ENCODE results near the gene C12orf76.
"Not testable (repeated sequence)": the region's sequence is repeated elsewhere in the genome, so short reads cannot be mapped to it uniquely, and the experiment has no call there.

Gene C12orf76

GRCh38 chr12:110067531-110067930, 19.2 kb upstream of the C12orf76 start:
- Histone ChIP-seq H3K9me3 (ENCODE audit: control insufficient read depth in 5 of 5, low read length in 5 of 5) (no peaks in the 10 kb centered on the region), H3K27ac (ENCODE audit: low read depth, low read length) (no peak overlapping the region), H3K27me3 (ENCODE audit: control insufficient read depth in 5 of 5, insufficient read depth in 4 of 5, low read length in 5 of 5) (no peaks in the 10 kb centered on the region), H3K4me3 (ENCODE audit: low read depth in 1 of 5, low read length in 5 of 5) (no peak overlapping the region), H3K4me1 (ENCODE audit: control insufficient read depth in 5 of 5, insufficient read depth in 5 of 5, low read length in 5 of 5) (peaks cover 0 to 7% (median 0%) of the 10 kb centered on the region in 5 donors), H3K36me3 (ENCODE audit: control insufficient read depth in 5 of 5, insufficient read depth in 5 of 5, low read length in 5 of 5) (no peaks in the 10 kb centered on the region), H3K9ac (ENCODE audit: low read length in 5 of 5) (no peak overlapping the region)

- Histone ChIP-seq H3K9me3 (ENCODE audit: control insufficient read depth in 5 of 5, low read length in 5 of 5) (no peaks in the 10 kb centered on the region), H3K9ac (ENCODE audit: low read length in 5 of 5) (no peak overlapping the region), H3K27ac (ENCODE audit: low read depth, low read length) (no peak overlapping the region), H3K36me3 (ENCODE audit: control insufficient read depth in 5 of 5, insufficient read depth in 5 of 5, low read length in 5 of 5) (no peaks in the 10 kb centered on the region), H3K27me3 (ENCODE audit: control insufficient read depth in 5 of 5, insufficient read depth in 4 of 5, low read length in 5 of 5) (no peaks in the 10 kb centered on the region), H3K4me3 (ENCODE audit: low read depth in 1 of 5, low read length in 5 of 5) (no peak overlapping the region), H3K4me1 (ENCODE audit: control insufficient read depth in 5 of 5, insufficient read depth in 5 of 5, low read length in 5 of 5) (peaks cover 0 to 7% (median 0%) of the 10 kb centered on the region in 5 donors)
These were observed 17.2 kb upstream of the C12orf76 start for GRCh38 chr12:110065540-110065939.

GRCh38 chr12:110062241-110062640, 13.9 kb upstream of the C12orf76 start:
- Histone ChIP-seq H3K4me1 (ENCODE audit: control insufficient read depth in 5 of 5, insufficient read depth in 5 of 5, low read length in 5 of 5) (peaks cover 0 to 7% (median 0%) of the 10 kb centered on the region in 5 donors), H3K4me3 (ENCODE audit: low read depth in 1 of 5, low read length in 5 of 5) (no peak overlapping the region), H3K36me3 (ENCODE audit: control insufficient read depth in 5 of 5, insufficient read depth in 5 of 5, low read length in 5 of 5) (no peaks in the 10 kb centered on the region), H3K27ac (ENCODE audit: low read depth, low read length) (no peak overlapping the region), H3K27me3 (ENCODE audit: control insufficient read depth in 5 of 5, insufficient read depth in 4 of 5, low read length in 5 of 5) (no peaks in the 10 kb centered on the region), H3K9ac (ENCODE audit: low read length in 5 of 5) (no peak overlapping the region), H3K9me3 (ENCODE audit: control insufficient read depth in 5 of 5, low read length in 5 of 5) (no peaks in the 10 kb centered on the region)

- Histone ChIP-seq H3K9me3 (ENCODE audit: control insufficient read depth in 5 of 5, low read length in 5 of 5) (no peaks in the 10 kb centered on the region), H3K4me1 (ENCODE audit: control insufficient read depth in 5 of 5, insufficient read depth in 5 of 5, low read length in 5 of 5) (no peaks in the 10 kb centered on the region), H3K36me3 (ENCODE audit: control insufficient read depth in 5 of 5, insufficient read depth in 5 of 5, low read length in 5 of 5) (no peaks in the 10 kb centered on the region), H3K4me3 (ENCODE audit: low read depth in 1 of 5, low read length in 5 of 5) (no peak overlapping the region), H3K9ac (ENCODE audit: low read length in 5 of 5) (no peak overlapping the region), H3K27me3 (ENCODE audit: control insufficient read depth in 5 of 5, insufficient read depth in 4 of 5, low read length in 5 of 5) (no peaks in the 10 kb centered on the region), H3K27ac (ENCODE audit: low read depth, low read length) (no peak overlapping the region)
These were observed 11.3 kb upstream of the C12orf76 start for GRCh38 chr12:110059651-110060000.

GRCh38 chr12:110058875-110059615, 10.7 kb upstream of the C12orf76 start:
- no peak overlapping the region for H3K9ac ChIP-seq (ENCODE audit: low read length in 5 of 5)
- H3K36me3 ChIP-seq (ENCODE audit: control insufficient read depth in 5 of 5, insufficient read depth in 5 of 5, low read length in 5 of 5) = no peaks in the 10 kb centered on the region

GRCh38 chr12:110056643-110057042, 8.3 kb upstream of the C12orf76 start:
- H3K4me1 ChIP-seq (ENCODE audit: control insufficient read depth in 5 of 5, insufficient read depth in 5 of 5, low read length in 5 of 5); H3K27ac ChIP-seq (ENCODE audit: low read depth, low read length); H3K36me3 ChIP-seq (ENCODE audit: control insufficient read depth in 5 of 5, insufficient read depth in 5 of 5, low read length in 5 of 5); H3K9me3 ChIP-seq (ENCODE audit: control insufficient read depth in 5 of 5, low read length in 5 of 5); H3K4me3 ChIP-seq (ENCODE audit: low read depth in 1 of 5, low read length in 5 of 5); H3K27me3 ChIP-seq (ENCODE audit: control insufficient read depth in 5 of 5, insufficient read depth in 4 of 5, low read length in 5 of 5); H3K9ac ChIP-seq (ENCODE audit: low read length in 5 of 5): not testable (repeated sequence)

More at GRCh38 chr12:110058875-110059615, 10.7 kb upstream of the C12orf76 start:
- no peak overlapping the region for H3K27ac ChIP-seq (ENCODE audit: low read depth, low read length)
- no peaks in the 10 kb centered on the region for H3K9me3 ChIP-seq (ENCODE audit: control insufficient read depth in 5 of 5, low read length in 5 of 5)
- no peaks in the 10 kb centered on the region for H3K27me3 ChIP-seq (ENCODE audit: control insufficient read depth in 5 of 5, insufficient read depth in 4 of 5, low read length in 5 of 5)
- H3K4me3 ChIP-seq (ENCODE audit: low read depth in 1 of 5, low read length in 5 of 5) = no peak overlapping the region
- H3K4me1 ChIP-seq (ENCODE audit: control insufficient read depth in 5 of 5, insufficient read depth in 5 of 5, low read length in 5 of 5) = no peaks in the 10 kb centered on the region

- not testable (repeated sequence) for H3K27ac ChIP-seq (ENCODE audit: low read depth, low read length); H3K9me3 ChIP-seq (ENCODE audit: control insufficient read depth in 5 of 5, low read length in 5 of 5); H3K4me1 ChIP-seq (ENCODE audit: control insufficient read depth in 5 of 5, insufficient read depth in 5 of 5, low read length in 5 of 5); H3K36me3 ChIP-seq (ENCODE audit: control insufficient read depth in 5 of 5, insufficient read depth in 5 of 5, low read length in 5 of 5); H3K27me3 ChIP-seq (ENCODE audit: control insufficient read depth in 5 of 5, insufficient read depth in 4 of 5, low read length in 5 of 5); H3K4me3 ChIP-seq (ENCODE audit: low read depth in 1 of 5, low read length in 5 of 5); H3K9ac ChIP-seq (ENCODE audit: low read length in 5 of 5)
These were observed 7.3 kb upstream of the C12orf76 start for GRCh38 chr12:110055375-110056352.

- Histone ChIP-seq H3K27ac (ENCODE audit: low read depth, low read length) (no peak overlapping the region), H3K27me3 (ENCODE audit: control insufficient read depth in 5 of 5, insufficient read depth in 4 of 5, low read length in 5 of 5) (no peaks in the 10 kb centered on the region), H3K36me3 (ENCODE audit: control insufficient read depth in 5 of 5, insufficient read depth in 5 of 5, low read length in 5 of 5) (no peaks in the 10 kb centered on the region), H3K9me3 (ENCODE audit: control insufficient read depth in 5 of 5, low read length in 5 of 5) (no peaks in the 10 kb centered on the region), H3K4me1 (ENCODE audit: control insufficient read depth in 5 of 5, insufficient read depth in 5 of 5, low read length in 5 of 5) (peaks cover 6 to 25% (median 23%) of the 10 kb centered on the region in 5 donors), H3K9ac (ENCODE audit: low read length in 5 of 5) (no peak overlapping the region), H3K4me3 (ENCODE audit: low read depth in 1 of 5, low read length in 5 of 5) (no peak overlapping the region)
These were observed 2.6 kb upstream of the C12orf76 start for GRCh38 chr12:110050927-110051326.

GRCh38 chr12:110049666-110050065, 1.3 kb upstream of the C12orf76 start:
- H3K36me3 ChIP-seq (ENCODE audit: control insufficient read depth in 5 of 5, insufficient read depth in 5 of 5, low read length in 5 of 5); H3K27me3 ChIP-seq (ENCODE audit: control insufficient read depth in 5 of 5, insufficient read depth in 4 of 5, low read length in 5 of 5): not testable (repeated sequence)

GRCh38 chr12:110049034-110049433, 712 bp upstream of the C12orf76 start:
- peak overlapping the region in 2 of 5 donors; percentile 57 to 80 for H3K9ac ChIP-seq (ENCODE audit: low read length in 5 of 5)
- peaks cover 6 to 25% (median 23%) of the 10 kb centered on the region in 5 donors for H3K4me1 ChIP-seq (ENCODE audit: control insufficient read depth in 5 of 5, insufficient read depth in 5 of 5, low read length in 5 of 5)
- not testable (repeated sequence) for H3K27me3 ChIP-seq (ENCODE audit: control insufficient read depth in 5 of 5, insufficient read depth in 4 of 5, low read length in 5 of 5); H3K9me3 ChIP-seq (ENCODE audit: control insufficient read depth in 5 of 5, low read length in 5 of 5); H3K36me3 ChIP-seq (ENCODE audit: control insufficient read depth in 5 of 5, insufficient read depth in 5 of 5, low read length in 5 of 5)
- peak overlapping the region; percentile 32 for H3K27ac ChIP-seq (ENCODE audit: low read depth, low read length)
- peak overlapping the region; percentile 81 to 97 (median 85) for H3K4me3 ChIP-seq (ENCODE audit: low read depth in 1 of 5, low read length in 5 of 5)

More at GRCh38 chr12:110049666-110050065, 1.3 kb upstream of the C12orf76 start:
- H3K27ac ChIP-seq (ENCODE audit: low read depth, low read length); H3K9ac ChIP-seq (ENCODE audit: low read length in 5 of 5); H3K4me3 ChIP-seq (ENCODE audit: low read depth in 1 of 5, low read length in 5 of 5); H3K9me3 ChIP-seq (ENCODE audit: control insufficient read depth in 5 of 5, low read length in 5 of 5): not testable (repeated sequence)
- peaks cover 6 to 25% (median 23%) of the 10 kb centered on the region in 5 donors for H3K4me1 ChIP-seq (ENCODE audit: control insufficient read depth in 5 of 5, insufficient read depth in 5 of 5, low read length in 5 of 5)
